D341Med (cell line): ENCODE results near the gene SYT17.

Experiments
- DNase-seq: peaks from one replicate; pipeline ENCODE4 v3.0.0; 2012; ENCODE audit warnings: low spot score

SYT17 gene

GRCh38 chr16:19304750-19305149 is 136.7 kb downstream of the SYT17 start:
- DNase-seq, result no peak

- no peak for DNase-seq
These were observed 137.4 kb downstream of the SYT17 start for GRCh38 chr16:19305443-19305842.

- no peak for DNase-seq
These were observed 139.7 kb downstream of the SYT17 start for GRCh38 chr16:19307587-19308241.

- no peak for DNase-seq
These were observed 140.4 kb downstream of the SYT17 start for GRCh38 chr16:19308392-19308791.

GRCh38 chr16:19309178-19309577 is 141.1 kb downstream of the SYT17 start:
- DNase-seq, result no peak

- no peak for DNase-seq
These were observed 146.8 kb downstream of the SYT17 start for GRCh38 chr16:19314718-19315425.

- DNase-seq, result no peak
These were observed 147.9 kb downstream of the SYT17 start for GRCh38 chr16:19315889-19316433.

GRCh38 chr16:19316846-19317245 is 148.8 kb downstream of the SYT17 start:
- no peak for DNase-seq
